AG04450 (cell line): ENCODE data around the gene IQCN. TPM values are rescaled to one million over a fixed set of nuclear protein-coding genes. Genes with fewer than 3 reads are reported as not detected.

Experiments used
- CTCF ChIA-PET: fragments of 300-600, 350-600 bp; formaldehyde crosslinking; extraction: SDS; loops from one replicate; lab custom pipeline; 2022; ENCODE audit warnings: antibody characterized with exemption, inconsistent platforms; lab: Charles Lee
- POLR2A ChIA-PET: fragments of 350-600 bp; formaldehyde crosslinking; extraction: SDS; loops from one replicate; lab custom pipeline; 2021; ENCODE audit warnings: antibody characterized with exemption, inconsistent platforms; lab: Yijun Ruan, JAX
- DNase-seq: peaks from one replicate; pipeline ENCODE4 v3.0.0-alpha.2; 2011; ENCODE audit warnings: low read depth, low spot score
- H3K27ac ChIP-seq: one replicate; pipeline ENCODE4 v1.5.1; 2012; ENCODE audit warnings: low read depth, low read length, control low read depth
- H3K27me3 ChIP-seq: one replicate; pipeline ENCODE4 v1.6.0; 2012; ENCODE audit warnings: low read length; ENCODE audit not compliant: control insufficient read depth, insufficient read depth
- H3K4me3 ChIP-seq: 2 replicates; pipeline ENCODE4 v1.5.1; 2011; ENCODE audit warnings: mild to moderate bottlenecking, low read depth, low read length, control low read depth
- H3K9me3 ChIP-seq: 2 replicates; pipeline ENCODE4 v1.5.1; 2012; ENCODE audit warnings: low read length; ENCODE audit not compliant: control insufficient read depth, insufficient read depth
- CTCF ChIP-seq: IDR thresholded peaks from 2 replicates; pipeline ENCODE4 v1.5.1; 2011; ENCODE audit warnings: low read depth, low read length, control low read depth, inconsistent platforms
- polyA plus RNA-seq: library from polyadenylated mRNA; depleted of rRNA; stranded (reverse); fragments of >200 nt; gene quantifications from 2 replicates; pipeline ENCODE4 v1.2.3, GENCODE V29; 2011

Gene IQCN
- polyA plus RNA-seq, 1 experiment: 0.45 TPM

- DNase-seq: no peak
- ChIA-PET POLR2A (no interaction called here), CTCF (no interaction called here)
- Histone ChIP-seq H3K27ac (no peak overlapping the region), H3K27me3 (no peaks in the 10 kb centered on the region), H3K4me3 (no peak overlapping the region), H3K9me3 (no peaks in the 10 kb centered on the region; the same call in 1 of the 2 replicates)
- no peak for TF ChIP-seq CTCF
These were observed 35.3 kb upstream of the IQCN start for GRCh38 chr19:18309525-18310064.

- CTCF ChIA-PET: no interaction called here
- Histone ChIP-seq H3K9me3 (no peaks in the 10 kb centered on the region; the same call in 1 of the 2 replicates), H3K27ac (no peak overlapping the region), H3K4me3 (no peak overlapping the region), H3K27me3 (no peaks in the 10 kb centered on the region)
- POLR2A ChIA-PET: interaction anchor here (0.7 to 0.9 kb wide), 2 partner anchors 13 to 27 kb away, joined by 3 read pairs; no protein-coding TSS in a partner anchor
- TF ChIP-seq CTCF: no peak
- no peak for DNase-seq
These were observed 34.7 kb upstream of the IQCN start for GRCh38 chr19:18308948-18309325.

- no peak for TF ChIP-seq CTCF
- CTCF ChIA-PET: no interaction called here
- POLR2A ChIA-PET: interaction anchor here (0.7 to 0.9 kb wide), 2 partner anchors 13 to 27 kb away, joined by 3 read pairs; no protein-coding TSS in a partner anchor
- H3K4me3 ChIP-seq: no peak overlapping the region
- DNase-seq: no peak
- no peak overlapping the region for H3K27ac ChIP-seq
- H3K27me3 ChIP-seq: no peaks in the 10 kb centered on the region
- no peaks in the 10 kb centered on the region; the same call in 1 of the 2 replicates for H3K9me3 ChIP-seq
These were observed 34.0 kb upstream of the IQCN start for GRCh38 chr19:18308051-18308947.

- no peak overlapping the region for H3K4me3 ChIP-seq
- no peaks in the 10 kb centered on the region for H3K27me3 ChIP-seq
- no peak for DNase-seq
- no peak for TF ChIP-seq CTCF
- no peak overlapping the region for H3K27ac ChIP-seq
- no peaks in the 10 kb centered on the region; the same call in 1 of the 2 replicates for H3K9me3 ChIP-seq
- ChIA-PET POLR2A (interaction anchor here (0.6 to 1.2 kb wide), 2 partner anchors 26 to 28 kb away, joined by 6 to 10 read pairs; partner anchors contain the start of gene JUND), CTCF (no interaction called here)
These were observed 33.0 kb upstream of the IQCN start for GRCh38 chr19:18307271-18307681.

GRCh38 chr19:18306888-18307260, 32.6 kb upstream of the IQCN start:
- Histone ChIP-seq H3K9me3 (no peaks in the 10 kb centered on the region; the same call in 1 of the 2 replicates), H3K4me3 (no peak overlapping the region), H3K27me3 (no peaks in the 10 kb centered on the region), H3K27ac (no peak overlapping the region)
- no peak for TF ChIP-seq CTCF
- DNase-seq: no peak
- POLR2A ChIA-PET: interaction anchor here (0.6 to 1.2 kb wide), 2 partner anchors 25 to 27 kb away, joined by 6 to 10 read pairs; partner anchors contain the start of gene JUND
- CTCF ChIA-PET: no interaction called here
